H1 (cell line): ENCODE measurements around the gene SELPLG. TPM values are rescaled to one million over a fixed set of nuclear protein-coding genes. Genes with fewer than 3 reads are reported as not detected.

Source experiments
- CTBP2 ChIP-seq: IDR thresholded peaks from 2 replicates; pipeline ENCODE4 v1.7.0; 2011; ENCODE audit warnings: borderline replicate concordance, mild to moderate bottlenecking, moderate library complexity, mixed read lengths, low read length; ENCODE audit not compliant: insufficient read depth, insufficient read length
- GABPA ChIP-seq: IDR thresholded peaks from 2 replicates; pipeline ENCODE4 v1.6.1; 2011; ENCODE audit warnings: mild to moderate bottlenecking, low read length, moderate library complexity, borderline replicate concordance; ENCODE audit not compliant: insufficient read depth
- JUND ChIP-seq: IDR thresholded peaks from 2 replicates; pipeline ENCODE4 v1.6.1; 2011; ENCODE audit warnings: mild to moderate bottlenecking, improper control_type of control experiment, low read length
- KDM4A ChIP-seq: IDR thresholded peaks from one replicate; pipeline ENCODE4 v1.7.1; 2012; ENCODE audit warnings: low read depth, mild to moderate bottlenecking, moderate library complexity, low read length, inconsistent platforms; ENCODE audit not compliant: severe bottlenecking
- POU5F1 ChIP-seq: IDR thresholded peaks from 2 replicates; pipeline ENCODE4 v1.6.1; 2011; ENCODE audit warnings: low read depth, mild to moderate bottlenecking, low read length, moderate library complexity
- SIN3A ChIP-seq, 2 experiments: IDR thresholded peaks in 1 of 2; conservative IDR thresholded peaks in 1 of 2; 2 replicates each; pipeline ENCODE4 v1.6.1; 2011 to 2012; ENCODE audit warnings: low read length in 2 of 2, improper control_type of control experiment in 1 of 2, low read depth in 1 of 2, mild to moderate bottlenecking in 1 of 2
- TAF7 ChIP-seq: optimal IDR thresholded peaks from 2 replicates; pipeline ENCODE3; 2011; ENCODE audit warnings: low read depth, mild to moderate bottlenecking, inconsistent platforms, low read length, moderate library complexity, borderline replicate concordance
- ZNF274 ChIP-seq: IDR thresholded peaks from 2 replicates; pipeline ENCODE4 v1.7.0; 2012; ENCODE audit warnings: low read length, borderline replicate concordance; ENCODE audit errors: extremely low read depth
- polyA plus RNA-seq, 7 experiments: library from polyadenylated mRNA; depleted of rRNA in 3 of 7; stranded (reverse) in 5 of 7; unstranded in 2 of 7; fragments of >200 nt in 5 of 7; fragments of 200-250 nt in 2 of 7; gene quantifications; 1 replicate in 5 of 7; 2 replicates in 1 of 7; 4 replicates in 1 of 7; pipeline versions ENCODE4 v1.2.1 to v1.2.3, GENCODE V29; 2011 to 2013; ENCODE audit warnings: missing spikeins in 2 of 7, mixed read lengths in 2 of 7
- total RNA-seq: library from RNA; stranded (reverse); fragmentation: NEBNext Ultra II Directional; extraction: Animal tissue kit (Norgen Biotek cat#: 25700); gene quantifications from 2 replicates; pipeline ENCODE4 v1.2.1, GENCODE V29; 2021

Gene SELPLG
- total and polyA plus RNA-seq, 2 of the 8 experiments (the other 6 are each of a cell fraction or from before 2014, with no cell fraction given), result 0.18 TPM; not detected in 1

DNA sequence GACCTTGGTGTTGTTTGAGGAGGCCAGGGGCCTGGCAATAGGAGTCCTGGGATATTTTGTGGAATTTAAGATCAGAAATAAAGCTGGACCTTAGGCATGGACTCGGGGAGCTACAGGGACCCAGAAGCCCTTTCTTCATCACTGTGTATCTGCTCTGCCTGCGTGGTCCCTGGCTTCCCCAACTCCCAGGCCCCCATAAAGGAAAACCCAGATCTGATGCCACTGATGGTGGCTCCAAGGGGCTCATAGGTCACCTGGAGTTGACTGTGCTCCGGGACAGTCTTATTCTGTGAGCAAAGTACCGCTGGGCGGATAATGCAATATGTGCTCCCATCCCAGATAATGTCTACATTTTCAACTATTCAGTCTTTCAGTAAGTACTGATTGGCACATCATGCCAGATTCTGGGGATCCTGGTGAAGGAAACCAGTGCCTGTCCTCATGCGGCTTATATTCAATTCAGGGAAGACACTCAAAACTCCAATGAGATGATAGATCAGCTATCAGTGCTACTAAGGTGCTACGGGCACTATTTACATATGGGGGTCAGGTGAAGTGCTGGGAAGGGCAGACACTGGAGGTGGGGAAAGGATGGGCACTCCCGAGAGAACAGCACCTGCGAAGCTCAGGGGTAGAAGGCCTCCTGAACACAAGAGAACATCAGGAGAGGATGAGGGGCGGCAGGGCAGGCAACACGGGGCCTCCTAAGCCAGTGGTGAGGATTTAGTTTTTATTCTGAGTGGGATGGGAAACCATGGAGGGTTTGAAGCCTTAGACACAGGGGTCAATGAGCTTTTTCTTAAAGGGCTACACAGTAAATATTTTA is 5.5 kb upstream of the SELPLG start (continued):
- TF ChIP-seq SIN3A (conservative IDR thresholded peaks at IDR 0.05 in 1 of 2, IDR thresholded peaks at IDR 0.05 in 1 of 2; ENCODE audit: low read depth in 1 of 2, low read length in 2 of 2) (no peak), POU5F1 (no peak), ZNF274 (no peak), KDM4A (no peak), GABPA (no peak), JUND (no peak), CTBP2 (no peak), TAF7 (no peak)
